ENCODE results near the gene F7.

DNA sequence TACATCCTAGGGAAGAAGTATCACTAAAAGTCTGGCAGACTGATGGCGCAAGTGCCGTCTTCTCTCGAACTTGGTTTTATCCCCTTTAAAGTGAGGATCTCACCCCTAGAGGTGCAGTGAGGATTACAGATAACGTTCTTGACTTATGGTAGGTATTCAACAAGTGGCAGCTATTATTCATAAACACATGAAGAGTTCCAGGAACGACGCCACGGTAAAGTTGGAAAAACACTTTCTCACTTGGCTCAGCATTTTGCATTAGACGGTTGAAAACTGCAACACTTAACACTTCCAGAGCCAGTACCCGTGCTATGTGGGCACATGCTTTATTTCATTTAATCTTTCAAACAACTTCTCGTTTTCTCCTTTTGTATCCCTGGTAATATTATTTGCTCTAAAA lies 61.6 kb downstream of the F7 start:
- TF ChIP-seq YY1 (IDR thresholded peaks at IDR 0.05; ENCODE audit: insufficient read depth, insufficient read length), result no peak
- TF ChIP-seq ZNF274 (IDR thresholded peaks at IDR 0.05; ENCODE audit: low read depth, low read length), result no peak
